WTC11 (cell line): Measurements from ENCODE around the gene ALAS1. TPM values are rescaled to one million over a fixed set of nuclear protein-coding genes. Genes with fewer than 3 reads are reported as not detected.

ENCODE experiments used
- ATAC-seq: fragments of 200-7000 bp; cut with Tn5 transposase; 2 replicates; pipeline ENCODE4 v1.10.0; 2021; ENCODE audit warnings: mild to moderate bottlenecking, moderate library complexity
- CTCF ChIA-PET: fragments of 300-600 bp; sonication (Branson Sonifier 250); formaldehyde crosslinking; loops from one replicate; lab custom pipeline; 2021; ENCODE audit warnings: antibody characterized with exemption; lab: Charles Lee
- POLR2A ChIA-PET: fragments of 350-600 bp; sonication (Branson Sonifier 250); formaldehyde crosslinking; loops from one replicate; lab custom pipeline; 2021; ENCODE audit warnings: antibody characterized with exemption; lab: Charles Lee
- DNase-seq: peaks from one replicate; pipeline ENCODE4 v3.0.0; 2021; ENCODE audit warnings: low spot score
- H3K27ac Mint-ChIP-seq: 2 replicates; pipeline ENCODE4 v1.8.0; 2021; ENCODE audit warnings: mixed read lengths
- H3K27me3 Mint-ChIP-seq: 2 replicates; pipeline ENCODE4 v1.8.0; 2021; ENCODE audit warnings: low read depth, mild to moderate bottlenecking, moderate library complexity, mixed read lengths
- H3K36me3 Mint-ChIP-seq: 2 replicates; pipeline ENCODE4 v1.8.0; 2021; ENCODE audit warnings: mixed read lengths
- H3K4me1 Mint-ChIP-seq: 2 replicates; pipeline ENCODE4 v1.8.0; 2022; ENCODE audit warnings: mixed read lengths
- H3K4me3 Mint-ChIP-seq: 2 replicates; pipeline ENCODE4 v1.8.0; 2021; ENCODE audit warnings: mild to moderate bottlenecking, moderate library complexity, mixed read lengths
- H3K9me3 Mint-ChIP-seq: 2 replicates; pipeline ENCODE4 v1.8.0; 2021; ENCODE audit warnings: mixed read lengths
- ATF1 ChIP-seq: sonication (generic); formaldehyde crosslinking; IDR thresholded peaks from 2 replicates; pipeline ENCODE4 v1.8.1; 2023; ENCODE audit warnings: mild to moderate bottlenecking, moderate library complexity, missing genetic modification reagents
- FOXJ3 ChIP-seq: sonication (generic); formaldehyde crosslinking; IDR thresholded peaks from 2 replicates; pipeline ENCODE4 v1.9.0; 2021; ENCODE audit warnings: missing genetic modification reagents, mild to moderate bottlenecking, borderline replicate concordance
- MLX ChIP-seq: sonication (generic); formaldehyde crosslinking; IDR thresholded peaks from 2 replicates; pipeline ENCODE4 v1.8.1; 2023; ENCODE audit warnings: mild to moderate bottlenecking, missing genetic modification reagents, moderate library complexity
- MYBL2 ChIP-seq: sonication (generic); formaldehyde crosslinking; IDR thresholded peaks from 2 replicates; pipeline ENCODE4 v1.8.1; 2023; ENCODE audit warnings: mild to moderate bottlenecking, moderate library complexity, missing genetic modification reagents
- PREB ChIP-seq: sonication (generic); formaldehyde crosslinking; IDR thresholded peaks from 2 replicates; pipeline ENCODE4 v1.8.1; 2022; ENCODE audit warnings: mild to moderate bottlenecking, missing genetic modification reagents, moderate library complexity, borderline replicate concordance
- RELA ChIP-seq: sonication (generic); formaldehyde crosslinking; IDR thresholded peaks from 2 replicates; pipeline ENCODE4 v1.8.1; 2022; ENCODE audit warnings: missing genetic modification reagents, mild to moderate bottlenecking, borderline replicate concordance
- ZNF138 ChIP-seq: sonication (generic); formaldehyde crosslinking; conservative IDR thresholded peaks from 2 replicates; pipeline ENCODE4 v1.8.1; 2022; ENCODE audit warnings: mild to moderate bottlenecking, moderate library complexity, missing genetic modification reagents
- ZNF232 ChIP-seq: sonication (generic); formaldehyde crosslinking; IDR thresholded peaks from 2 replicates; pipeline ENCODE4 v1.8.0; 2022; ENCODE audit warnings: mild to moderate bottlenecking, missing genetic modification reagents
- ZNF416 ChIP-seq: fragments of 250-450 bp; sonication (Bioruptor Pico); IDR thresholded peaks from 2 replicates; pipeline ENCODE4 v1.9.0; 2021; ENCODE audit warnings: mild to moderate bottlenecking, inconsistent platforms
- ZNF532 ChIP-seq: fragments of 250-450 bp; sonication (Bioruptor Pico); IDR thresholded peaks from 2 replicates; pipeline ENCODE4 v1.9.0; 2021; ENCODE audit warnings: mild to moderate bottlenecking, borderline replicate concordance
- ZNF671 ChIP-seq: fragments of 250-450 bp; sonication (Bioruptor Pico); IDR thresholded peaks from 2 replicates; pipeline ENCODE4 v1.8.0; 2021; ENCODE audit warnings: mild to moderate bottlenecking
- total RNA-seq: library from RNA; stranded (reverse); gene quantifications from 3 replicates; pipeline ENCODE4 v1.2.3, GENCODE V29; 2021
- TF ChIP-seq, protein P1 (sequence below): sonication (generic); formaldehyde crosslinking; IDR thresholded peaks from 2 replicates; pipeline ENCODE4 v1.8.0; 2023; ENCODE audit warnings: mild to moderate bottlenecking, missing genetic modification reagents
- TF ChIP-seq, protein P2 (sequence below): sonication (generic); formaldehyde crosslinking; IDR thresholded peaks from 2 replicates; pipeline ENCODE4 v1.8.1; 2023; ENCODE audit warnings: mild to moderate bottlenecking, missing genetic modification reagents
- TF ChIP-seq, protein P3 (sequence below): sonication (generic); formaldehyde crosslinking; IDR thresholded peaks from 2 replicates; pipeline ENCODE4 v1.8.0; 2023; ENCODE audit warnings: missing genetic modification reagents, mild to moderate bottlenecking, borderline replicate concordance
- TF ChIP-seq, protein P4 (sequence below): fragments of 250-450 bp; sonication (Bioruptor Pico); IDR thresholded peaks from 2 replicates; pipeline ENCODE4 v2.1.2; 2022; ENCODE audit warnings: mild to moderate bottlenecking, moderate library complexity
- TF ChIP-seq, protein P5 (sequence below): sonication (generic); formaldehyde crosslinking; IDR thresholded peaks from 2 replicates; pipeline ENCODE4 v1.8.0; 2022; ENCODE audit warnings: mild to moderate bottlenecking, missing genetic modification reagents

ALAS1 gene
- total RNA-seq, 1 experiment from 2014 or later = 39.1 TPM

GRCh38 chr3:52213005-52213404 is 15.0 kb downstream of the ALAS1 start (continued):
- TF ChIP-seq, protein P1, sequence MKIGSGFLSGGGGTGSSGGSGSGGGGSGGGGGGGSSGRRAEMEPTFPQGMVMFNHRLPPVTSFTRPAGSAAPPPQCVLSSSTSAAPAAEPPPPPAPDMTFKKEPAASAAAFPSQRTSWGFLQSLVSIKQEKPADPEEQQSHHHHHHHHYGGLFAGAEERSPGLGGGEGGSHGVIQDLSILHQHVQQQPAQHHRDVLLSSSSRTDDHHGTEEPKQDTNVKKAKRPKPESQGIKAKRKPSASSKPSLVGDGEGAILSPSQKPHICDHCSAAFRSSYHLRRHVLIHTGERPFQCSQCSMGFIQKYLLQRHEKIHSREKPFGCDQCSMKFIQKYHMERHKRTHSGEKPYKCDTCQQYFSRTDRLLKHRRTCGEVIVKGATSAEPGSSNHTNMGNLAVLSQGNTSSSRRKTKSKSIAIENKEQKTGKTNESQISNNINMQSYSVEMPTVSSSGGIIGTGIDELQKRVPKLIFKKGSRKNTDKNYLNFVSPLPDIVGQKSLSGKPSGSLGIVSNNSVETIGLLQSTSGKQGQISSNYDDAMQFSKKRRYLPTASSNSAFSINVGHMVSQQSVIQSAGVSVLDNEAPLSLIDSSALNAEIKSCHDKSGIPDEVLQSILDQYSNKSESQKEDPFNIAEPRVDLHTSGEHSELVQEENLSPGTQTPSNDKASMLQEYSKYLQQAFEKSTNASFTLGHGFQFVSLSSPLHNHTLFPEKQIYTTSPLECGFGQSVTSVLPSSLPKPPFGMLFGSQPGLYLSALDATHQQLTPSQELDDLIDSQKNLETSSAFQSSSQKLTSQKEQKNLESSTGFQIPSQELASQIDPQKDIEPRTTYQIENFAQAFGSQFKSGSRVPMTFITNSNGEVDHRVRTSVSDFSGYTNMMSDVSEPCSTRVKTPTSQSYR = no peak
- TF ChIP-seq MYBL2 = no peak
- no peak for TF ChIP-seq ZNF138 (CRISPR knock-in tag)
- no peak for TF ChIP-seq ZNF232 (CRISPR knock-in tag)
- TF ChIP-seq, protein P2, sequence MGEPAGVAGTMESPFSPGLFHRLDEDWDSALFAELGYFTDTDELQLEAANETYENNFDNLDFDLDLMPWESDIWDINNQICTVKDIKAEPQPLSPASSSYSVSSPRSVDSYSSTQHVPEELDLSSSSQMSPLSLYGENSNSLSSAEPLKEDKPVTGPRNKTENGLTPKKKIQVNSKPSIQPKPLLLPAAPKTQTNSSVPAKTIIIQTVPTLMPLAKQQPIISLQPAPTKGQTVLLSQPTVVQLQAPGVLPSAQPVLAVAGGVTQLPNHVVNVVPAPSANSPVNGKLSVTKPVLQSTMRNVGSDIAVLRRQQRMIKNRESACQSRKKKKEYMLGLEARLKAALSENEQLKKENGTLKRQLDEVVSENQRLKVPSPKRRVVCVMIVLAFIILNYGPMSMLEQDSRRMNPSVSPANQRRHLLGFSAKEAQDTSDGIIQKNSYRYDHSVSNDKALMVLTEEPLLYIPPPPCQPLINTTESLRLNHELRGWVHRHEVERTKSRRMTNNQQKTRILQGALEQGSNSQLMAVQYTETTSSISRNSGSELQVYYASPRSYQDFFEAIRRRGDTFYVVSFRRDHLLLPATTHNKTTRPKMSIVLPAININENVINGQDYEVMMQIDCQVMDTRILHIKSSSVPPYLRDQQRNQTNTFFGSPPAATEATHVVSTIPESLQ (CRISPR knock-in tag) = no peak
- no peak for TF ChIP-seq ZNF532 (CRISPR knock-in tag)
- TF ChIP-seq, protein P3, sequence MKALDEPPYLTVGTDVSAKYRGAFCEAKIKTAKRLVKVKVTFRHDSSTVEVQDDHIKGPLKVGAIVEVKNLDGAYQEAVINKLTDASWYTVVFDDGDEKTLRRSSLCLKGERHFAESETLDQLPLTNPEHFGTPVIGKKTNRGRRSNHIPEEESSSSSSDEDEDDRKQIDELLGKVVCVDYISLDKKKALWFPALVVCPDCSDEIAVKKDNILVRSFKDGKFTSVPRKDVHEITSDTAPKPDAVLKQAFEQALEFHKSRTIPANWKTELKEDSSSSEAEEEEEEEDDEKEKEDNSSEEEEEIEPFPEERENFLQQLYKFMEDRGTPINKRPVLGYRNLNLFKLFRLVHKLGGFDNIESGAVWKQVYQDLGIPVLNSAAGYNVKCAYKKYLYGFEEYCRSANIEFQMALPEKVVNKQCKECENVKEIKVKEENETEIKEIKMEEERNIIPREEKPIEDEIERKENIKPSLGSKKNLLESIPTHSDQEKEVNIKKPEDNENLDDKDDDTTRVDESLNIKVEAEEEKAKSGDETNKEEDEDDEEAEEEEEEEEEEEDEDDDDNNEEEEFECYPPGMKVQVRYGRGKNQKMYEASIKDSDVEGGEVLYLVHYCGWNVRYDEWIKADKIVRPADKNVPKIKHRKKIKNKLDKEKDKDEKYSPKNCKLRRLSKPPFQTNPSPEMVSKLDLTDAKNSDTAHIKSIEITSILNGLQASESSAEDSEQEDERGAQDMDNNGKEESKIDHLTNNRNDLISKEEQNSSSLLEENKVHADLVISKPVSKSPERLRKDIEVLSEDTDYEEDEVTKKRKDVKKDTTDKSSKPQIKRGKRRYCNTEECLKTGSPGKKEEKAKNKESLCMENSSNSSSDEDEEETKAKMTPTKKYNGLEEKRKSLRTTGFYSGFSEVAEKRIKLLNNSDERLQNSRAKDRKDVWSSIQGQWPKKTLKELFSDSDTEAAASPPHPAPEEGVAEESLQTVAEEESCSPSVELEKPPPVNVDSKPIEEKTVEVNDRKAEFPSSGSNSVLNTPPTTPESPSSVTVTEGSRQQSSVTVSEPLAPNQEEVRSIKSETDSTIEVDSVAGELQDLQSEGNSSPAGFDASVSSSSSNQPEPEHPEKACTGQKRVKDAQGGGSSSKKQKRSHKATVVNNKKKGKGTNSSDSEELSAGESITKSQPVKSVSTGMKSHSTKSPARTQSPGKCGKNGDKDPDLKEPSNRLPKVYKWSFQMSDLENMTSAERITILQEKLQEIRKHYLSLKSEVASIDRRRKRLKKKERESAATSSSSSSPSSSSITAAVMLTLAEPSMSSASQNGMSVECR (CRISPR knock-in tag) = no peak
- TF ChIP-seq, protein P4, sequence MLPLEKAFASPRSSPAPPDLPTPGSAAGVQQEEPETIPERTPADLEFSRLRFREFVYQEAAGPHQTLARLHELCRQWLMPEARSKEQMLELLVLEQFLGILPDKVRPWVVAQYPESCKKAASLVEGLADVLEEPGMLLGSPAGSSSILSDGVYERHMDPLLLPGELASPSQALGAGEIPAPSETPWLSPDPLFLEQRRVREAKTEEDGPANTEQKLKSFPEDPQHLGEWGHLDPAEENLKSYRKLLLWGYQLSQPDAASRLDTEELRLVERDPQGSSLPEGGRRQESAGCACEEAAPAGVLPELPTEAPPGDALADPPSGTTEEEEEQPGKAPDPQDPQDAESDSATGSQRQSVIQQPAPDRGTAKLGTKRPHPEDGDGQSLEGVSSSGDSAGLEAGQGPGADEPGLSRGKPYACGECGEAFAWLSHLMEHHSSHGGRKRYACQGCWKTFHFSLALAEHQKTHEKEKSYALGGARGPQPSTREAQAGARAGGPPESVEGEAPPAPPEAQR = no peak
- TF ChIP-seq ATF1 = no peak
- TF ChIP-seq, all 79 proteins: peak for 0

DNA sequence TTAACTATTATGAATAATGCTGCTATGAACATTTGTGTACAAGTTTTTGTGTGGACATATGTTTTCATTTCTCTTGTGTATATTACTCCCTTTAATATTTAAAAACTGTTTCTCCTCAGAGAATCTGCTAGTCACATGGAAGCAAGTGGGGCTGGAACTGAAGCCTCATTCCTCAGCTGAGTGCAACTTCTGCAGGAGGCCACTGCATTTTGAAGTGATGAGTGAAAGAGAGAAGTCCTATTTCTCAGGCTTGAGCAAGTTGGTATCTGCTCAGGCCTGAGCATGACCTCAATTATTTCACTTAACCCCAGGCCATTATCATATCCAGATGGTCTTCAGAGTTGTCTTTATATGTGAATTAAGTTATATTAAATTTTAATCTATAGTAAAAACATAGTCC is 15.9 kb downstream of the ALAS1 start:
- ChIA-PET POLR2A (no interaction called here), CTCF (no interaction called here)
- Mint-ChIP-seq H3K36me3 (peaks cover 66% of the 10 kb centered on the region), H3K9me3 (no peaks in the 10 kb centered on the region), H3K4me3 (no peak overlapping the region), H3K27me3 (no peaks in the 10 kb centered on the region), H3K27ac (no peak overlapping the region), H3K4me1 (0 out of 2 replicates have a peak, but pooled peaks cover 2% of the 10 kb centered on the region)
- ATAC-seq = no peak
- no peak for DNase-seq
- TF ChIP-seq, protein P5, sequence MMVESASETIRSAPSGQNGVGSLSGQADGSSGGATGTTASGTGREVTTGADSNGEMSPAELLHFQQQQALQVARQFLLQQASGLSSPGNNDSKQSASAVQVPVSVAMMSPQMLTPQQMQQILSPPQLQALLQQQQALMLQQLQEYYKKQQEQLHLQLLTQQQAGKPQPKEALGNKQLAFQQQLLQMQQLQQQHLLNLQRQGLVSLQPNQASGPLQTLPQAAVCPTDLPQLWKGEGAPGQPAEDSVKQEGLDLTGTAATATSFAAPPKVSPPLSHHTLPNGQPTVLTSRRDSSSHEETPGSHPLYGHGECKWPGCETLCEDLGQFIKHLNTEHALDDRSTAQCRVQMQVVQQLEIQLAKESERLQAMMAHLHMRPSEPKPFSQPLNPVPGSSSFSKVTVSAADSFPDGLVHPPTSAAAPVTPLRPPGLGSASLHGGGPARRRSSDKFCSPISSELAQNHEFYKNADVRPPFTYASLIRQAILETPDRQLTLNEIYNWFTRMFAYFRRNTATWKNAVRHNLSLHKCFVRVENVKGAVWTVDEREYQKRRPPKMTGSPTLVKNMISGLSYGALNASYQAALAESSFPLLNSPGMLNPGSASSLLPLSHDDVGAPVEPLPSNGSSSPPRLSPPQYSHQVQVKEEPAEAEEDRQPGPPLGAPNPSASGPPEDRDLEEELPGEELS (CRISPR knock-in tag) = no peak
- TF ChIP-seq ZNF671 (CRISPR knock-in tag) (no peak), PREB (no peak), FOXJ3 (no peak), RELA (CRISPR knock-in tag) (no peak), ZNF416 (CRISPR knock-in tag) (no peak), MLX (CRISPR knock-in tag) (no peak)
